Left ventricle myocardium inferior (tissue), 1 donor: ENCODE results near the gene CNIH3. TPM values are rescaled to one million over a fixed set of nuclear protein-coding genes. Genes with fewer than 3 reads are reported as not detected.
"Not testable (repeated sequence)": the region's sequence is repeated elsewhere in the genome, so short reads cannot be mapped to it uniquely, and the experiment has no call there.

Experiments
- DNase-seq: peaks from one replicate; pipeline ENCODE4 v3.0.0-alpha.2; 2020
- H3K27ac ChIP-seq: fragments of 200-600 bp; replicated peaks from 2 replicates; pipeline ENCODE4 v1.8.0; 2021
- H3K27me3 ChIP-seq: fragments of 200-600 bp; 2 replicates; pipeline ENCODE4 v1.8.0; 2021; ENCODE audit warnings: low read depth
- H3K36me3 ChIP-seq: fragments of 200-600 bp; 2 replicates; pipeline ENCODE4 v1.8.0; 2021
- H3K4me1 ChIP-seq: fragments of 200-600 bp; 2 replicates; pipeline ENCODE4 v1.8.0; 2021
- H3K4me3 ChIP-seq: fragments of 200-600 bp; 2 replicates; pipeline ENCODE4 v1.8.0; 2021; ENCODE audit warnings: mild to moderate bottlenecking, moderate library complexity
- H3K9me3 ChIP-seq: fragments of 200-600 bp; replicated peaks from 2 replicates; pipeline ENCODE4 v1.8.0; 2021
- intact Hi-C: fragments of 100-400 bp; cut with micrococcal nuclease; formaldehyde crosslinking; loops from one replicate; pipeline ENCODE4 v1.11.0; 2022
- total RNA-seq: library from RNA; stranded (reverse); fragmentation: NEBNext Ultra II Directional; extraction: Animal tissue kit (Norgen Biotek cat#: 25700); gene quantifications from one replicate; pipeline ENCODE4 v1.2.1, GENCODE V29; 2021
- TF ChIP-seq, protein P1 (sequence below): fragments of 200-600 bp; IDR thresholded peaks from 2 replicates; pipeline ENCODE4 v1.8.0; 2021; ENCODE audit warnings: antibody characterized with exemption, mild to moderate bottlenecking, borderline replicate concordance
- donor health status: DM: no; HTN: yes; CAD: no; lungs with severe emphysema.

CNIH3 gene
- total RNA-seq, 1 donor from 2014 or later, result 1.1 TPM

DNA sequence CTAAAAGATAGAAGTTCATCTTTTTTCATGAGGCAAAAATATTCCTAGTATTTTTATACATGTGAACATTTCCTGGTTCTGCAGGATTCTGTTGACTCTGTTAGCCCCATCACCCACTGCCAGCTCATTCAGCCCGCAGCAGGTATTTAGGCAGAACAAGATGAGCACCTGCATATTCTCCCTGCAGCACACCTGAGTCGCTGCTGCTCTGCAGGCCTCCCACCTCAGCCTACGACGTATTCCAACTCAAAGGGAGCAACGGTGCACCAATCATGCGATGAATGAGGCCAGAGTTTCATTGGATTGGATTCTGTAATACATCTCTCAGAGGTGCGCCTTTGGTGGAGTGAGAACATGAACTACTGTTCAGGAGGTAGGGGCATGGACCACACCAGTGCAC, 87.6 kb downstream of the CNIH3 start:
- intact Hi-C loops, result no loop called here
- H3K27me3 ChIP-seq, result peaks cover 7% of the 10 kb centered on the region
- no peaks in the 10 kb centered on the region for H3K36me3 ChIP-seq
- TF ChIP-seq, protein P1, sequence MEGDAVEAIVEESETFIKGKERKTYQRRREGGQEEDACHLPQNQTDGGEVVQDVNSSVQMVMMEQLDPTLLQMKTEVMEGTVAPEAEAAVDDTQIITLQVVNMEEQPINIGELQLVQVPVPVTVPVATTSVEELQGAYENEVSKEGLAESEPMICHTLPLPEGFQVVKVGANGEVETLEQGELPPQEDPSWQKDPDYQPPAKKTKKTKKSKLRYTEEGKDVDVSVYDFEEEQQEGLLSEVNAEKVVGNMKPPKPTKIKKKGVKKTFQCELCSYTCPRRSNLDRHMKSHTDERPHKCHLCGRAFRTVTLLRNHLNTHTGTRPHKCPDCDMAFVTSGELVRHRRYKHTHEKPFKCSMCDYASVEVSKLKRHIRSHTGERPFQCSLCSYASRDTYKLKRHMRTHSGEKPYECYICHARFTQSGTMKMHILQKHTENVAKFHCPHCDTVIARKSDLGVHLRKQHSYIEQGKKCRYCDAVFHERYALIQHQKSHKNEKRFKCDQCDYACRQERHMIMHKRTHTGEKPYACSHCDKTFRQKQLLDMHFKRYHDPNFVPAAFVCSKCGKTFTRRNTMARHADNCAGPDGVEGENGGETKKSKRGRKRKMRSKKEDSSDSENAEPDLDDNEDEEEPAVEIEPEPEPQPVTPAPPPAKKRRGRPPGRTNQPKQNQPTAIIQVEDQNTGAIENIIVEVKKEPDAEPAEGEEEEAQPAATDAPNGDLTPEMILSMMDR, result no peak
- H3K9me3 ChIP-seq, result no peaks in the 10 kb centered on the region
- H3K4me3 ChIP-seq, result no peak overlapping the region
- no peak overlapping the region for H3K27ac ChIP-seq
- DNase-seq, result no peak
- H3K4me1 ChIP-seq, result no peaks in the 10 kb centered on the region

DNA sequence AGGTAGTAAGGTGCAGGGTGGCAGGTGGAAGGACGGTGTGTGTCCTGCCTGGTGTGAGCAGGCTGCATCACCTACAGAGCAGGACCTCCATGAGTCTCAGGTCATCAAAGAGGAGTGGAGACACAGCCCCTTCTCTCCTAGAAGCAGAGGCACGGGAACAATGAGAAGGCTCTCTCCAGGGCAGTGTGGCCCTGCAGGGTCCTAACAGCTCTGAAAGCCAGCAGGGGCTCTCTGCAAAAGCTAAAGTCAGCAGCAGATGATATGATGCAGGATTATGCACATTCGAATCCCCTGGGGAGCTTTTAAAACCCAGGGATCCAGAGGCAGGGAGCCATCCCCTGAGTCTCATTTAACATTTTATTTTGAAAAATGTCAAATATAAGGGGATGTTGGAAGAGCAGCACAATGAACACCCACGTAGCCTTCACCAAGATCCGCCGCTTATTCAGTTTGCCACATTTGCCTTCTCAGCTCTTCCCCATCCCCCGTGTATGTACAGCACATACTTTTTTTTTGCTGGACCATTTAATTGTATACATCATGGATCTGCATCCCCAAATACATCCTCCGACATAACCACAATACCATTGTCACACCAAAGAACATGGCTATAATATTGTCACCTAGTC, 88.1 kb downstream of the CNIH3 start:
- peaks cover 7% of the 10 kb centered on the region for H3K27me3 ChIP-seq
- H3K27ac ChIP-seq, result no peak overlapping the region
- no peaks in the 10 kb centered on the region for H3K36me3 ChIP-seq
- H3K9me3 ChIP-seq, result no peaks in the 10 kb centered on the region
- H3K4me3 ChIP-seq, result no peak overlapping the region
- TF ChIP-seq, protein P1, result no peak
- H3K4me1 ChIP-seq, result no peaks in the 10 kb centered on the region
- intact Hi-C loops, result no loop called here
- DNase-seq, result no peak

DNA sequence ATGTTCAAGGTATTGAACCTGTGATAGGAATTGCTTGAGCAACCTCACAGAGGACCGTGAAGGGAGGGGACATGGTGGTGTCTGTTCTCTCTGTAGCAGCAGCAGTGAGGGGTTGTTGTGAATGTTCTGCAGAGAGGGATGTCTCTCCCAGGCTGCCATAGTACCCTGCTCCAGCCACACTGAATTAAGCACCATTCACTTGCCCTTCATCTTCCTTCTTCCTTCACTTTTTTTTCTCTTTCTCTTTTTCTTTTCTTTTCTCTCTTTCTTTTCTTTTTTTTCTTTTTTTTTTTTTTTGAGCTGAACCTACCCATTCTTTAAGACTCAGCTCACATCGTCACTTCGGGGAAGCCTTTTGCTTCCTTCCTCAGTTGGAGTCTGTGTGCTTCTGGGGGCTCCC, 89.5 kb downstream of the CNIH3 start:
- DNase-seq, result no peak
- H3K27ac ChIP-seq, result no peak overlapping the region
- no peaks in the 10 kb centered on the region for H3K36me3 ChIP-seq
- TF ChIP-seq, protein P1, result no peak
- intact Hi-C loops, result no loop called here
- H3K4me1 ChIP-seq, result no peaks in the 10 kb centered on the region
- H3K4me3 ChIP-seq, result no peak overlapping the region
- H3K27me3 ChIP-seq, result peaks cover 7% of the 10 kb centered on the region
- H3K9me3 ChIP-seq, result no peaks in the 10 kb centered on the region

DNA sequence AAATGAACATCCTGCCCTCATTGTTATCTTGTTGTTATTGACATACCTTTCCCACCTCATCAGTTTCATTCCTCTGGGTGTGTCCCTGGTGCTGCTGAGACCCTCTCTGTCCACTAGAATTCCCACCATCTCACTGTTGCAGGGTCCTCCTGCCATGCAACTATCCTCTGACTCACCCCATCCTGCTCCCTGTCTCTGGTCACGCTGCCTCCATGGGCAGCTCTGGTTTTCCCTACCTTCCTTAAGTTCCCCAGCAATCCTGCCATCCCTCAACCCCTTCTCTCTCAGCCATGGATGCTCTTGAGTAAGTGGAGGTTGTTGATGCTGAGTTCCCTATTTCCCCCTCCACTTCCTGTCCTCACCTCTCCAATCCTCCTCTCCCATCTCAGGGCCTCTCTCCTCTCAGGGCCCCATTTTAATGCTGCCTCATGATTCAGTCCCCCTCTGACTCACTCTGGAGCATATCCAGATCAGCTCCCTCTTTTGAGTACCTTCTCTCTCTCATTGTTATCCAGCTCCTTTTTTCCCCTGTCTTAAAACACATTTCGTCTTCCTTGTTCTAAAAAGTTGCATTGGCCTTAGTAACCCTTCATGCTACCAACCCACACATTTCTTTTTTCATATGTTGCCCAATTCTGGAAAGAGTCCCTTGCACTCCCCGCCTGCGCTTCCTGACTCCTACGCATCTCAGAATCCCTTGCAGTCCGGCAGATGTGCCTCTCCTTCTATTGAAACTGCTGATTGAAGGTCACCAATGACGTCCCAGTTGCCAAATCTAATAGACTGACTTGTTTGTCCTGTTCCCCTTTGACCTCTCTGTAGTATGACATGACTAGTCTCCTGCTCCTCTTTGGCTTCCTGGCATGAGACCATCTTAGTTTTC, 92.0 kb downstream of the CNIH3 start:
- no peak for DNase-seq
- H3K4me3 ChIP-seq, result no peak overlapping the region
- no peak overlapping the region for H3K27ac ChIP-seq
- TF ChIP-seq, protein P1, result no peak
- intact Hi-C loops, result no loop called here
- peaks cover 7% of the 10 kb centered on the region for H3K27me3 ChIP-seq
- H3K36me3 ChIP-seq, result no peaks in the 10 kb centered on the region
- H3K4me1 ChIP-seq, result no peaks in the 10 kb centered on the region
- no peaks in the 10 kb centered on the region for H3K9me3 ChIP-seq

DNA sequence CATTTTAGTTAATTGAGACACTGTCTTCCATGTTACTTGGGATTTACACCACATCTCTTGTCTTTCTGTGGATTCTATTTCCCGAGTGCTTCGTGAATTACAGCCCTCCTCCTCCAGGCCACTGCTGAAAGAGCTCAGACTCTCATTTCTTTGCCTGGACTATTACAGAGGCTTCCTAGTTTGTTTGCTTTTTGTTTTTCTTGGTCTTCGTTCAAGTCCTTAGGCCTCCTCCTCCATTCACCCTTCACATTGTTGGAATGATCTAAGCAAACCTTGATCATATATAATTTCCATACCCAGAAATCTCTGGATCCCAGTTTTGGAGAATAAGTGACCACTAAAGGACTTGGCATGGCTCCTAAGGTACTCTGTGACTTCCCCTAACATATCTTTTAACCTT, 94.1 kb downstream of the CNIH3 start:
- Histone ChIP-seq H3K9me3 (no peaks in the 10 kb centered on the region), H3K36me3 (no peaks in the 10 kb centered on the region), H3K4me1 (no peaks in the 10 kb centered on the region), H3K27ac (no peak overlapping the region), H3K4me3 (no peak overlapping the region), H3K27me3 (no peaks in the 10 kb centered on the region)
- TF ChIP-seq, protein P1, result no peak
- DNase-seq, result no peak
- intact Hi-C loops, result no loop called here

DNA sequence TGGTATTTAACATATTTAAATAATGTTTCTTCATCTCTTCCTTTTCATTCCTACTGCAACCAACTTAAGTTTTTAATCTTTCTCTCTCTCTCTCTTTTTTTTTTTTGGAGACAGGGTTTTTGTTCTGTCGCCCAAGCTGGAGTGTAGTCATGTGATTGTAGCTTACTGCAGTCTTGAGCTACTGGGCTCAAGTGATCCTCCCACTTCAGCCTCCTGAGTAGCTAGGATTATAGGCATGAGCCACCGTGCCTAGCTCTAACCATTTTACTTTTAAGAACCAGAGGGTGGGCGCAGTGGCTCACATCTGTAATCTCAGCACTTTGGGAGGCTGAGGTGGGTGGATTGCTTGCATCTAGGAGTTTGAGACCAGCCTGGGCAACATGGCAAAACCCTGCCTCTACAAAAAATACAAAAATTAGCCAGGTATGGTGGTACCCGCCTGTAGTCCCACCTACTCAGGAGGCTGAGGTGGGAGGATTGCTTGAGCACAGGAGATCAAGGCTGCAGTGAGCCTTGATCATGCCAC, 95.2 kb downstream of the CNIH3 start:
- H3K36me3 ChIP-seq, H3K9me3 ChIP-seq, H3K27ac ChIP-seq, DNase-seq, H3K27me3 ChIP-seq, H3K4me3 ChIP-seq, H3K4me1 ChIP-seq, intact Hi-C loops: not testable (repeated sequence)
